HG02852 (cell line): Measurements from ENCODE around the gene ARHGAP15.
A peak's percentile ranks its signal among the peaks of the same experiment; 100 is the strongest.

Source experiments
- ATAC-seq: cut with Tn5 transposase; IDR thresholded peaks from one replicate; pipeline ENCODE4 v1.9.1; 2021; ENCODE audit warnings: mild to moderate bottlenecking, moderate library complexity; ENCODE audit not compliant: unreplicated experiment

ARHGAP15 gene

GRCh38 chr2:143259368-143259958 is 130.2 kb downstream of the ARHGAP15 start:
- ATAC-seq = peak; percentile 49

- ATAC-seq = peak; percentile 63
Measured at GRCh38 chr2:143261986-143262385, 132.8 kb downstream of the ARHGAP15 start.

- no peak for ATAC-seq
Measured at GRCh38 chr2:143262389-143262788, 133.2 kb downstream of the ARHGAP15 start.

- ATAC-seq = no peak
Measured at GRCh38 chr2:143263066-143263625, 133.9 kb downstream of the ARHGAP15 start.

GRCh38 chr2:143264851-143265250 is 135.6 kb downstream of the ARHGAP15 start:
- ATAC-seq = no peak

- ATAC-seq = no peak
Measured at GRCh38 chr2:143279672-143280071, 150.5 kb downstream of the ARHGAP15 start.

- ATAC-seq = no peak
Measured at GRCh38 chr2:143280097-143280757, 151.0 kb downstream of the ARHGAP15 start.

- no peak for ATAC-seq
Measured at GRCh38 chr2:143282684-143283083, 153.5 kb downstream of the ARHGAP15 start.

GRCh38 chr2:143284087-143284675 is 155.0 kb downstream of the ARHGAP15 start:
- ATAC-seq = no peak

GRCh38 chr2:143289025-143289424 is 159.8 kb downstream of the ARHGAP15 start:
- no peak for ATAC-seq

GRCh38 chr2:143290221-143290620 is 161.0 kb downstream of the ARHGAP15 start:
- no peak for ATAC-seq

GRCh38 chr2:143294068-143294467 is 164.8 kb downstream of the ARHGAP15 start:
- no peak for ATAC-seq

- ATAC-seq = no peak
Measured at GRCh38 chr2:143296089-143296488, 166.9 kb downstream of the ARHGAP15 start.

GRCh38 chr2:143297182-143297581 is 168.0 kb downstream of the ARHGAP15 start:
- ATAC-seq = no peak

- no peak for ATAC-seq
Measured at GRCh38 chr2:143300536-143300935, 171.3 kb downstream of the ARHGAP15 start.

- ATAC-seq = no peak
Measured at GRCh38 chr2:143311426-143311825, 182.2 kb downstream of the ARHGAP15 start.

GRCh38 chr2:143312441-143312840 is 183.2 kb downstream of the ARHGAP15 start:
- ATAC-seq = no peak

- no peak for ATAC-seq
Measured at GRCh38 chr2:143313861-143314260, 184.6 kb downstream of the ARHGAP15 start.

- ATAC-seq = no peak
Measured at GRCh38 chr2:143321994-143322393, 192.8 kb downstream of the ARHGAP15 start.

- no peak for ATAC-seq
Measured at GRCh38 chr2:143329288-143329687, 200.1 kb downstream of the ARHGAP15 start.

GRCh38 chr2:143333168-143333791 is 204.1 kb downstream of the ARHGAP15 start:
- no peak for ATAC-seq

GRCh38 chr2:143333847-143334246 is 204.6 kb downstream of the ARHGAP15 start:
- ATAC-seq = no peak
